Measurements from ENCODE around the gene FMNL2.

Gene FMNL2

GRCh38 chr2:152534460-152535135, 199.6 kb downstream of the FMNL2 start:
- no peak for DNase-seq

GRCh38 chr2:152537081-152537651, 202.2 kb downstream of the FMNL2 start:
- DNase-seq, result no peak

- DNase-seq, result no peak
Observed at GRCh38 chr2:152539424-152539823, 204.4 kb downstream of the FMNL2 start.

GRCh38 chr2:152541712-152542111, 206.7 kb downstream of the FMNL2 start:
- DNase-seq, result no peak

GRCh38 chr2:152542337-152542994, 207.5 kb downstream of the FMNL2 start:
- no peak for DNase-seq

GRCh38 chr2:152542995-152543481, 208.1 kb downstream of the FMNL2 start:
- DNase-seq, result no peak

- no peak for DNase-seq
Observed at GRCh38 chr2:152543717-152544116, 208.7 kb downstream of the FMNL2 start.

- DNase-seq, result no peak
Observed at GRCh38 chr2:152544638-152545037, 209.7 kb downstream of the FMNL2 start.

GRCh38 chr2:152546230-152546837, 211.4 kb downstream of the FMNL2 start:
- no peak for DNase-seq

- DNase-seq, result no peak
Observed at GRCh38 chr2:152548111-152548875, 213.3 kb downstream of the FMNL2 start.

GRCh38 chr2:152548996-152549395, 214.0 kb downstream of the FMNL2 start:
- no peak for DNase-seq

GRCh38 chr2:152549423-152549822, 214.4 kb downstream of the FMNL2 start:
- DNase-seq, result no peak

- no peak for DNase-seq
Observed at GRCh38 chr2:152550386-152550785, 215.4 kb downstream of the FMNL2 start.

- no peak for DNase-seq
Observed at GRCh38 chr2:152552888-152553287, 217.9 kb downstream of the FMNL2 start.

- no peak for DNase-seq
Observed at GRCh38 chr2:152553518-152553917, 218.5 kb downstream of the FMNL2 start.

- no peak for DNase-seq
Observed at GRCh38 chr2:152555048-152555447, 220.1 kb downstream of the FMNL2 start.

GRCh38 chr2:152556506-152556905, 221.5 kb downstream of the FMNL2 start:
- DNase-seq, result no peak

GRCh38 chr2:152557273-152557888, 222.4 kb downstream of the FMNL2 start:
- no peak for DNase-seq

GRCh38 chr2:152558158-152558984, 223.4 kb downstream of the FMNL2 start:
- DNase-seq, result no peak

GRCh38 chr2:152559008-152559407, 224.0 kb downstream of the FMNL2 start:
- DNase-seq, result no peak

- no peak for DNase-seq
Observed at GRCh38 chr2:152560166-152560565, 225.2 kb downstream of the FMNL2 start.
